Measurements from ENCODE around the gene MPND.

DNA sequence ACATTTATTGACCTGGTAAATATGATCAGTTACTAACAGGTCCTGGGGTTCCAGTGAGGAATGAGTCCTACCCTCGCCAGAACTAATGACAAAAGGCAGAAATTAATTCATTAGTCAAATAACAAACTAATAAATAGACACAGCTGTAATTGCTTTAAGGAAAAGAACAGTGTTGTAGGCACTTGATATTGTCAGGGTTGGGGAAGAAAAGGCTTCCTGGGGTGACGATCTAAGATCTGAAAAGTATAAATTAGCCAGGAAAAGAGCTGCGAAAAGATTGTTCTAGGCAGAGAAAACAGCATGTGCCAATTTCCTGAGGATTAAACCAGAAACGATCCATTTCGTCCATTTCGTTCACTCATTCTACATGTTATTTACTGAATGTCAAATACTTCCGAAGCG lies 58.4 kb downstream of the MPND start:
- TF ChIP-seq, protein P1, sequence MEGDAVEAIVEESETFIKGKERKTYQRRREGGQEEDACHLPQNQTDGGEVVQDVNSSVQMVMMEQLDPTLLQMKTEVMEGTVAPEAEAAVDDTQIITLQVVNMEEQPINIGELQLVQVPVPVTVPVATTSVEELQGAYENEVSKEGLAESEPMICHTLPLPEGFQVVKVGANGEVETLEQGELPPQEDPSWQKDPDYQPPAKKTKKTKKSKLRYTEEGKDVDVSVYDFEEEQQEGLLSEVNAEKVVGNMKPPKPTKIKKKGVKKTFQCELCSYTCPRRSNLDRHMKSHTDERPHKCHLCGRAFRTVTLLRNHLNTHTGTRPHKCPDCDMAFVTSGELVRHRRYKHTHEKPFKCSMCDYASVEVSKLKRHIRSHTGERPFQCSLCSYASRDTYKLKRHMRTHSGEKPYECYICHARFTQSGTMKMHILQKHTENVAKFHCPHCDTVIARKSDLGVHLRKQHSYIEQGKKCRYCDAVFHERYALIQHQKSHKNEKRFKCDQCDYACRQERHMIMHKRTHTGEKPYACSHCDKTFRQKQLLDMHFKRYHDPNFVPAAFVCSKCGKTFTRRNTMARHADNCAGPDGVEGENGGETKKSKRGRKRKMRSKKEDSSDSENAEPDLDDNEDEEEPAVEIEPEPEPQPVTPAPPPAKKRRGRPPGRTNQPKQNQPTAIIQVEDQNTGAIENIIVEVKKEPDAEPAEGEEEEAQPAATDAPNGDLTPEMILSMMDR (IDR thresholded peaks at IDR 0.05): no peak
- TF ChIP-seq POLR2A (IDR thresholded peaks at IDR 0.05; ENCODE audit: low read depth) (no peak), POLR2AphosphoS5 (IDR thresholded peaks at IDR 0.05) (no peak)

Measured in esophagus muscularis mucosa (tissue), 3 donors.